GM21529 (cell line): ENCODE measurements around the gene SULT1C3.

Experiments used
- ATAC-seq: cut with Tn5 transposase; IDR thresholded peaks from one replicate; pipeline ENCODE4 v1.9.1; 2021; ENCODE audit not compliant: unreplicated experiment

SULT1C3 gene

DNA sequence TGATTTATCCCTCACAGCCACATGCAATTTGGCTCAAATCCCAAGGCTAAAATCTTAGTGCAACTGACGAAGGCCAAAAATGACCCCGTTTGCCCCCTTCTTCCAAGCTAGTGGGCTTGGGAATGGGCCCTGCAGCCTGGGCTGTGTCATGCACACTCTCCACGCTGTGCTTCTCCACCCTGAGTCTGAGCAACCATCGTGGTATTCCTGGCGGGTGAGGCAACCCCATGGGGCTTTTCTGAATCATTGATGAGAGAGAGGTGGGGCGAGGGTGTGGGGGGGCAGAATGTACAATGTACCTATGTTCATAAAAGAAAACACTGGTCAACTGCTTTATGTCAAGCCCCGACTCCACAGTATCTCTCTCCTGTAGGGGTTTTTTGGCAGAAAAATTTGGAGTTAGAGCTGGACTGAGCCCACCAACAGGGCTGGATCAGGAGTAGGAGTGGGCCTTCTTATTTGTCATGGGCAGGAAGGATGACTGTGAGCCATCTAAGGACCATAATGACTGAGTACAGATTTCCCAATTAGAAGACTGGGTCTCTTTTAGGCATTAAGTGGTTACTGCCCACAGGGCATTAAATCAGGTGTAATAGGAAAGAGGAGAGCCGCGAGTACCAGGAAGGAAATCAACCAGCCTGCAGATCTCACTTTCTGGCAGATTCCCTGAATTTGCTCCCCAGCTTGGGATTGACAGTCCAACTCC, 57.8 kb downstream of the SULT1C3 start:
- ATAC-seq = no peak

- ATAC-seq = no peak
These were observed 61.8 kb downstream of the SULT1C3 start for GRCh38 chr2:108301558-108301957.

DNA sequence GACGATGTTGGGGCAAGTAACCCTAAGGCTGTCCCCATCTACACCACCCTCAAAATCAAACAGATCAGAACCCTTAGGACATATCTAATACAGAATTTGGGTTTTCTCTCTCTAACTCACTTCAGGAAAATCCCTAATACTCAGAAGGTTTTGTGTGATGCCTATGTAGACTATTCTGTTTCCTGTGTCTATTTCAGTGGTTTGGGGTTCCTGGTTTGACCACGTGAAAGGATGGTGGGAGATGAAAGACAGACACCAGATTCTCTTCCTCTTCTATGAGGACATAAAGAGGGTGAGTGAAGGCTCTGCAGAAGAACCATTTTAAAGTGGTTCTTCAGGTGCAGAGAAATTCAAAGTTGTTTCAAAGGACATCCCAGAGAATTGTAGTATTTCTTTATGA, 65.2 kb downstream of the SULT1C3 start:
- peak; percentile 64 for ATAC-seq

- ATAC-seq = no peak
These were observed 66.1 kb downstream of the SULT1C3 start for GRCh38 chr2:108305901-108306300.

DNA sequence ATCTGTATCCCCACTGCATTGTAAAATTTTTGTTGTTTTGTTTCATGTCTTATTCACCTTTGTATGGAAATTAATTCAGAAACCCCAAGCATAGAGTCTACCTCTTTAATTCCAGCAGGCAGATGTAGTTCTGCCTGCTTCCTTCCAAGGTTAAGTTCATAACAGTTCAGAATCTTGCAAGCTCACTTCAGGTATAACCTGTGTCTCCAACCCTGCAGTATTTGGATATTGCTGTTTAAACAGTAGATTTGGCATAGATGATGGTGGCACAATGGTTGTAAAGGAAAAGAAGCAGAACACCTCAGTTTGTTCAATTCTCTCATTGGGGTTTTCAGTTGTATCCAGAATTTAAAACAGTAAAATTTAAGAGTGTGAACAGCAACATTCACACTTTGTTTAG, 70.1 kb downstream of the SULT1C3 start:
- no peak for ATAC-seq
